BE2C (cell line): ENCODE results near the gene RNGTT.
A peak's percentile ranks its signal among the peaks of the same experiment; 100 is the strongest.
"Not testable (repeated sequence)": the region's sequence is repeated elsewhere in the genome, so short reads cannot be mapped to it uniquely, and the experiment has no call there.

Experiments
- DNase-seq: peaks from one replicate; pipeline ENCODE4 v3.0.0-alpha.2; 2020
- H3K27me3 ChIP-seq: fragments of 250-450 bp; sonication (Bioruptor Pico); 2 replicates; pipeline ENCODE4 v1.5.1; 2020; ENCODE audit warnings: mild to moderate bottlenecking
- H3K36me3 ChIP-seq: fragments of 250-450 bp; sonication (Bioruptor Pico); 2 replicates; pipeline ENCODE4 v1.5.1; 2020; ENCODE audit warnings: mild to moderate bottlenecking
- H3K4me1 ChIP-seq: fragments of 250-450 bp; sonication (Bioruptor Pico); 2 replicates; pipeline ENCODE4 v1.5.1; 2020
- H3K4me3 ChIP-seq: 2 replicates; pipeline ENCODE4 v1.5.1; 2011; ENCODE audit warnings: low read depth, low read length
- H3K9me3 ChIP-seq: fragments of 250-450 bp; sonication (Bioruptor Pico); 2 replicates; pipeline ENCODE4 v1.5.1; 2020
- TF ChIP-seq, protein P1 (sequence below): IDR thresholded peaks from 2 replicates; pipeline ENCODE4 v1.5.1; 2012; ENCODE audit warnings: mild to moderate bottlenecking, low read depth, low read length

The RNGTT gene

DNA sequence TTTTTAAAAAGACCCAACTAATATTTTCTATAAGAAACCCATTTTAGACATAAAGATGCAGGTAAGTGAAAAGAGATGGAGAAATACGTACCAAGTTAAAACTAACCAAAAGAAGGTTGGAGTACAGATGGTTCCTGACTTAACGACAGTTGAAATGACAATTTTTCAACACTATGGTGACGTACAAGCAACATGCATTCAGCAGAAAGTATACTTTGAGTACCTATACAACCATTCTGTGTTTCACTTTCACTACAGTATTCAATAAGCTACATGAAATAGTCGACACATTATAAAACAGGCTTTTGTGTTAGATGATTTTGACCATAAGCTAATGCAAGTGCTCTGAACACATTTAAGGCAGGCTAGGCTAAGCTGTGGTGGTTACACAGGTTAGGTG, 228.9 kb downstream of the RNGTT start:
- no peak for DNase-seq
- Histone ChIP-seq H3K27me3 (no peaks in the 10 kb centered on the region), H3K4me1 (no peaks in the 10 kb centered on the region), H3K36me3 (no peaks in the 10 kb centered on the region), H3K9me3 (no peaks in the 10 kb centered on the region), H3K4me3 (no peak overlapping the region)
- TF ChIP-seq, protein P1, sequence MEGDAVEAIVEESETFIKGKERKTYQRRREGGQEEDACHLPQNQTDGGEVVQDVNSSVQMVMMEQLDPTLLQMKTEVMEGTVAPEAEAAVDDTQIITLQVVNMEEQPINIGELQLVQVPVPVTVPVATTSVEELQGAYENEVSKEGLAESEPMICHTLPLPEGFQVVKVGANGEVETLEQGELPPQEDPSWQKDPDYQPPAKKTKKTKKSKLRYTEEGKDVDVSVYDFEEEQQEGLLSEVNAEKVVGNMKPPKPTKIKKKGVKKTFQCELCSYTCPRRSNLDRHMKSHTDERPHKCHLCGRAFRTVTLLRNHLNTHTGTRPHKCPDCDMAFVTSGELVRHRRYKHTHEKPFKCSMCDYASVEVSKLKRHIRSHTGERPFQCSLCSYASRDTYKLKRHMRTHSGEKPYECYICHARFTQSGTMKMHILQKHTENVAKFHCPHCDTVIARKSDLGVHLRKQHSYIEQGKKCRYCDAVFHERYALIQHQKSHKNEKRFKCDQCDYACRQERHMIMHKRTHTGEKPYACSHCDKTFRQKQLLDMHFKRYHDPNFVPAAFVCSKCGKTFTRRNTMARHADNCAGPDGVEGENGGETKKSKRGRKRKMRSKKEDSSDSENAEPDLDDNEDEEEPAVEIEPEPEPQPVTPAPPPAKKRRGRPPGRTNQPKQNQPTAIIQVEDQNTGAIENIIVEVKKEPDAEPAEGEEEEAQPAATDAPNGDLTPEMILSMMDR, result no peak

DNA sequence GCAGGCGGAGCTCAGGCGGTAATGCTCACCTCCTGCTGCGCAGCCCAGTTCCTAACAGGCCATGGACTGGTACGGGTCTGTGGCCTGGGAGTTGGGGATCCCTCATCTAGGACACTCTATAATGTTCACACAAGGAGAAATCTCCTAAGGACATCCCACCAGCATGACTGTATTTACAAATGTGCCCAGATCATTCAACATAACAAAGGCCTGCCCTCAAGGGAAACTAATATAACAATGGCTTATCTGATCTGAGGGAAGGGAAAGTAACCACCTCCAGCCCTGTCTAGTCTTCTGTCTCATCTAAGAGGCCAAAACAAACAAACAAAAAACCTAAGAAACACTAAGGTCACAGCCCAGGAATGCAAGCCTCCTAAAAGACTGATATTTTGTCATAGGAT, 232.8 kb downstream of the RNGTT start:
- TF ChIP-seq, protein P1, result no peak
- Histone ChIP-seq H3K9me3 (no peaks in the 10 kb centered on the region), H3K27me3 (no peaks in the 10 kb centered on the region), H3K4me1 (no peaks in the 10 kb centered on the region), H3K36me3 (no peaks in the 10 kb centered on the region), H3K4me3 (no peak overlapping the region)
- no peak for DNase-seq

DNA sequence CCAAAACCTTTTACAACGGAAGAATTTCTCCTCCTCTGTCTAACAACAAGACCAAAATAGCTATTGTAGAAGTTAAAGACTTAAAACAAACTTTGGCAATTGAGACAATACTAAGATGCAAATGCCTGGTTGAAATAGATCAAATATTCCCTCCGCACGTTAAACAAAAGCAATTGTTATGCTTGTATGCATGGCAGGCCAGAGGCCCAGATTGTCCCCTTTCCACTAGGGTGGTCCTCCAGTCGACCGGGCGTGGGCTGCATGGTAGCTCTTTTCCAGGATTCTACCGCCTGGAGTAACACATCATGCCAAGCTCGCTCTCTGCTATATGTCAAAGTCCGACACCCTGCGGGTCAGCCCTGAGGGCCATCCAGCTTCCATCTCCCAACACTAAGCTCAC, 234.7 kb downstream of the RNGTT start:
- DNase-seq, result no peak
- no peak overlapping the region for H3K4me3 ChIP-seq
- H3K4me1 ChIP-seq, result no peaks in the 10 kb centered on the region
- H3K36me3 ChIP-seq, result no peaks in the 10 kb centered on the region
- TF ChIP-seq, protein P1, result no peak
- H3K27me3 ChIP-seq, result no peaks in the 10 kb centered on the region
- H3K9me3 ChIP-seq, result no peaks in the 10 kb centered on the region

DNA sequence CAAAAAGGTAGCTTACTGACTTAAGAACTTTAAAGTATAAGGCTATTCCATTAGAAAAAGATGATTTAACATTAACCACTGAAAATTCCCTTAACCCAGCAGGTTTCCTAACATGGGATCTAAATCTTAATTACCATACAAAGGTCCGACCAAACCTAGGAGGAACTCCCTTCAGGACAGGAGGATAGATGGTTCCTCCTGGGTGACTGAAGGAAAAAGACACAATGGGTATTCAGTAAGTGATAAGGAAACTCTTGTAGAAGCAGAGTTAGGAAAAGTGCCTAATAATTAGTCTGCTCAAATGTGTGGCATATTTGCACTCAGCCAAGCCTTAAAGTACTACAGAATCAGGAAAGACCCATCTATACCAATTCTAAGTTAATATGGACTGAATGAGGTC, 237.0 kb downstream of the RNGTT start:
- not testable (repeated sequence) for H3K4me1 ChIP-seq, H3K36me3 ChIP-seq, H3K4me3 ChIP-seq

DNA sequence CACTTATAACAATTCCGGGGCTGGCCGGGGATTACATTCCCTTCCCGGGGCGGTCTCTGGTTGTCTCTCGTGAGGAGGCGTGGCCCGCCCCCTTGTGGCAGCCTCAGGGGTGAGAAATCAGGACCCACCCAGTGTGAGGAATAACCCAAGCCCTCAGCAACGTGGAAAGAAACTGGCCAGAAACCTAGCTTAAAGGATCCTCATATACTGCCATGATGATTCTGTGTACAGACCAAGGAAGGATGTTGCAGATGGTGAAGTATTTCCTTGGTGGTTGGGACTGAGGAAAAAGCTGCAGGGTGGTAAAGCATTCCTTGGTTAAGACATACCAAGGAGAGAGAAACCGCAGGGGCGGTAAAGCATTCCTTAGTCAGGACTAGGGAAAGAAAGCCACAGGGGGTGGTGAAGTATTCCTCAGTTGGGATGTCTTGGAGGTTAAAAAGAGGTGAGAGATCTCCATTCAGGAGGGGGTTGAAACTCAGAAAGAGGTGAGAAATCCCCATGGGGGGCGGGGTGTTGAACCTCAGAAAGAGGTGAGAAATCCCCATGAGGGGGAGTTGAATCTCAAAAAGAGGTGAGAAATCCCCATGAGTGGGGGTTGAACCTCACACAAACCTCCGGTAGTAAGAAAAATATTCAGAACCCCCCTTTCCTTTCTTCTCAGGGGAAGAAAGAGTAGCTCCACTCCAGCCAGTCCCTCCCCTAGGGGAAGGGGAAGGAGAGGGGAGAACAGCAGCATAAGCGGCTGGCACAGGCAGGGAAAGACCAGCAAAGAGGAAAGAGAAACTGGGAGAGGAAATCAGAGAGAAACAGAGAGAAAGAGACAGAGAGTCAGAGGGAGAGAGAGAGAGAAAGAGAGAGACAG, 238.1 kb downstream of the RNGTT start:
- Histone ChIP-seq H3K9me3 (no peaks in the 10 kb centered on the region), H3K4me1 (no peaks in the 10 kb centered on the region), H3K36me3 (no peaks in the 10 kb centered on the region), H3K27me3 (no peaks in the 10 kb centered on the region), H3K4me3 (no peak overlapping the region)
- peak; percentile 78 for DNase-seq
- TF ChIP-seq, protein P1, result peak; percentile 70

More for the DNA sequence above, 237.0 kb downstream of the RNGTT start:
- H3K9me3 ChIP-seq, H3K27me3 ChIP-seq, DNase-seq: not testable (repeated sequence)

DNA sequence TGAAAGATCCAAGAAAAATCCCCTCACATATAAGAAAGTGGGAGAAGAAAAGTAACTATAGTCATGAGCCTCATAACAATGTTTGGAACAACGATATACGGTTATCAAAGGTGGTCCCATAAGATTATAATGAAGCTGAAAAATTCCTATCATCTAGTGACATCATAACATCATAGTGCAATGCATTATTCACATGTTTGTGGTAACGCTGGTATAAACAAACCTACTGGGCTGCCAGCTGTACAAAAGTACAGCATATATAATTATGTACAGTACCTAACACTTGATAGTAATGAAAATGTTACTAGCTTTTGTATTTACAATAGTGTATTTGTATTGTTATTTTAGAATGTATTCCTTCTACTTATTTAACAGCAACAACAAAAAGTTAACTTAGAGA, 240.7 kb downstream of the RNGTT start:
- TF ChIP-seq, protein P1, result no peak
- Histone ChIP-seq H3K9me3 (no peaks in the 10 kb centered on the region), H3K4me3 (no peak overlapping the region), H3K4me1 (no peaks in the 10 kb centered on the region), H3K27me3 (no peaks in the 10 kb centered on the region), H3K36me3 (no peaks in the 10 kb centered on the region)
- no peak for DNase-seq

DNA sequence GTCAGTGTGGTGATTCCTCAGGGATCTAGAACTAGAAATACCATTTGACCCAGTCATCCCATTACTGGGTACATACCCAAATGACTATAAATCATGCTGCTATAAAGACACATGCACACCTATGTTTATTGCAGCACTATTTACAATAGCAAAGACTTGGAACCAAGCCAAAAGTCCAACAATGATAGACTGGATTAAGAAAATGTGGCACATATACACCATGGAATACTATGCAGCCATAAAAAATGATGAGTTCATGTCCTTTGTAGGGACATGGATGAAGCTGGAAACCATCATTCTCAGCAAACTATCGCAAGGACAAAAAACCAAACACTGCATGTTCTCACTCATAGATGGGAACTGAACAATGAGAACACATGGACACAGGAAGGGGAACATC, 247.0 kb downstream of the RNGTT start:
- not testable (repeated sequence) for H3K36me3 ChIP-seq, DNase-seq, H3K4me1 ChIP-seq, H3K4me3 ChIP-seq, H3K9me3 ChIP-seq, H3K27me3 ChIP-seq
